ENCODE data around the gene TMEM82.

The TMEM82 gene

GRCh38 chr1:15728937-15729657 lies 13.2 kb upstream of the TMEM82 start:
- H3K36me3 ChIP-seq (ENCODE audit: control insufficient read depth in 2 of 2, insufficient read depth in 1 of 2, low read length in 2 of 2) = peaks cover 0 to 94% of the 10 kb centered on the region in 2 experiments; a peak in 1 of 3 replicates
- H3K4me3 ChIP-seq (ENCODE audit: low read depth, low read length) = no peak overlapping the region
- no peaks in the 10 kb centered on the region for H3K4me1 ChIP-seq (ENCODE audit: control insufficient read depth, insufficient read depth, low read length)
- TF ChIP-seq ZNF510 (tag by site-specific recombination; IDR thresholded peaks at IDR 0.05; ENCODE audit: insufficient replicate concordance) (no peak), ZNF660 (tag by site-specific recombination; IDR thresholded peaks at IDR 0.05) (no peak), ZNF596 (tag by site-specific recombination; IDR thresholded peaks at IDR 0.05) (no peak), INSM2 (tag by site-specific recombination; IDR thresholded peaks at IDR 0.05) (no peak), SCRT2 (tag by site-specific recombination; IDR thresholded peaks at IDR 0.05) (no peak), PRDM6 (tag by site-specific recombination; IDR thresholded peaks at IDR 0.05) (no peak), ZNF580 (tag by site-specific recombination; IDR thresholded peaks at IDR 0.05) (no peak), GLI2 (tag by site-specific recombination; IDR thresholded peaks at IDR 0.05; ENCODE audit: borderline replicate concordance, low read depth) (no peak), RBAK (tag by site-specific recombination; IDR thresholded peaks at IDR 0.05) (no peak), ZNF169 (tag by site-specific recombination; IDR thresholded peaks at IDR 0.05) (no peak), ZNF138 (tag by site-specific recombination; IDR thresholded peaks at IDR 0.05; ENCODE audit: borderline replicate concordance) (no peak), BCL11A (tag by site-specific recombination; IDR thresholded peaks at IDR 0.05; ENCODE audit: low read depth) (no peak), ZNF37A (tag by site-specific recombination; IDR thresholded peaks at IDR 0.05) (no peak), ZNF449 (tag by site-specific recombination; IDR thresholded peaks at IDR 0.05) (no peak), ZNF621 (tag by site-specific recombination; IDR thresholded peaks at IDR 0.05) (no peak), ZEB2 (tag by site-specific recombination; IDR thresholded peaks at IDR 0.05) (no peak), ZNF24 (tag by site-specific recombination; IDR thresholded peaks at IDR 0.05) (no peak)
- TF ChIP-seq, protein P1, sequence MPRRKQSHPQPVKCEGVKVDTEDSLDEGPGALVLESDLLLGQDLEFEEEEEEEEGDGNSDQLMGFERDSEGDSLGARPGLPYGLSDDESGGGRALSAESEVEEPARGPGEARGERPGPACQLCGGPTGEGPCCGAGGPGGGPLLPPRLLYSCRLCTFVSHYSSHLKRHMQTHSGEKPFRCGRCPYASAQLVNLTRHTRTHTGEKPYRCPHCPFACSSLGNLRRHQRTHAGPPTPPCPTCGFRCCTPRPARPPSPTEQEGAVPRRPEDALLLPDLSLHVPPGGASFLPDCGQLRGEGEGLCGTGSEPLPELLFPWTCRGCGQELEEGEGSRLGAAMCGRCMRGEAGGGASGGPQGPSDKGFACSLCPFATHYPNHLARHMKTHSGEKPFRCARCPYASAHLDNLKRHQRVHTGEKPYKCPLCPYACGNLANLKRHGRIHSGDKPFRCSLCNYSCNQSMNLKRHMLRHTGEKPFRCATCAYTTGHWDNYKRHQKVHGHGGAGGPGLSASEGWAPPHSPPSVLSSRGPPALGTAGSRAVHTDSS (tag by site-specific recombination; IDR thresholded peaks at IDR 0.05) = no peak
- TF ChIP-seq, protein P2, sequence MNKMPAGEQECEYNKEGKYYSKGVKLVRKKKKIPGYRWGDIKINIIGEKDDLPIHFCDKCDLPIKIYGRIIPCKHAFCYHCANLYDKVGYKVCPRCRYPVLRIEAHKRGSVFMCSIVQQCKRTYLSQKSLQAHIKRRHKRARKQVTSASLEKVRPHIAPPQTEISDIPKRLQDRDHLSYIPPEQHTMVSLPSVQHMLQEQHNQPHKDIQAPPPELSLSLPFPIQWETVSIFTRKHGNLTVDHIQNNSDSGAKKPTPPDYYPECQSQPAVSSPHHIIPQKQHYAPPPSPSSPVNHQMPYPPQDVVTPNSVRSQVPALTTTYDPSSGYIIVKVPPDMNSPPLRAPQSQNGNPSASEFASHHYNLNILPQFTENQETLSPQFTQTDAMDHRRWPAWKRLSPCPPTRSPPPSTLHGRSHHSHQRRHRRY (tag by site-specific recombination; IDR thresholded peaks at IDR 0.05) = no peak
- ChIA-PET POLR2A (interaction anchor here (0.6 kb wide), 1 partner anchor 489 kb away, joined by 3 read pairs; no protein-coding TSS in a partner anchor), CTCF (no interaction called here)
- H3K9me3 ChIP-seq (ENCODE audit: control insufficient read depth, insufficient read depth, low read depth, low read length) = no peaks in the 10 kb centered on the region
- H3K27ac ChIP-seq (ENCODE audit: extremely low read depth, low read depth, low read length) = no peak overlapping the region
